Glomerular endothelial cell (primary cell): Measurements from ENCODE around the gene PPIP5K2. TPM values are rescaled to one million over a fixed set of nuclear protein-coding genes. Genes with fewer than 3 reads are reported as not detected.
"Not testable (repeated sequence)": the region's sequence is repeated elsewhere in the genome, so short reads cannot be mapped to it uniquely, and the experiment has no call there.

Experiments
- DNase-seq: peaks from one replicate; pipeline ENCODE4 v3.0.0-alpha.2; 2011; ENCODE audit warnings: low read depth, low spot score; ENCODE audit errors: extremely low read depth
- total RNA-seq: library from RNA; depleted of rRNA; stranded (reverse); fragments of >200 nt; gene quantifications from 2 replicates; pipeline ENCODE4 v1.2.3, GENCODE V29; 2015

The PPIP5K2 gene
- 25.3 and 34.7 TPM in 2 replicates for total RNA-seq

DNA sequence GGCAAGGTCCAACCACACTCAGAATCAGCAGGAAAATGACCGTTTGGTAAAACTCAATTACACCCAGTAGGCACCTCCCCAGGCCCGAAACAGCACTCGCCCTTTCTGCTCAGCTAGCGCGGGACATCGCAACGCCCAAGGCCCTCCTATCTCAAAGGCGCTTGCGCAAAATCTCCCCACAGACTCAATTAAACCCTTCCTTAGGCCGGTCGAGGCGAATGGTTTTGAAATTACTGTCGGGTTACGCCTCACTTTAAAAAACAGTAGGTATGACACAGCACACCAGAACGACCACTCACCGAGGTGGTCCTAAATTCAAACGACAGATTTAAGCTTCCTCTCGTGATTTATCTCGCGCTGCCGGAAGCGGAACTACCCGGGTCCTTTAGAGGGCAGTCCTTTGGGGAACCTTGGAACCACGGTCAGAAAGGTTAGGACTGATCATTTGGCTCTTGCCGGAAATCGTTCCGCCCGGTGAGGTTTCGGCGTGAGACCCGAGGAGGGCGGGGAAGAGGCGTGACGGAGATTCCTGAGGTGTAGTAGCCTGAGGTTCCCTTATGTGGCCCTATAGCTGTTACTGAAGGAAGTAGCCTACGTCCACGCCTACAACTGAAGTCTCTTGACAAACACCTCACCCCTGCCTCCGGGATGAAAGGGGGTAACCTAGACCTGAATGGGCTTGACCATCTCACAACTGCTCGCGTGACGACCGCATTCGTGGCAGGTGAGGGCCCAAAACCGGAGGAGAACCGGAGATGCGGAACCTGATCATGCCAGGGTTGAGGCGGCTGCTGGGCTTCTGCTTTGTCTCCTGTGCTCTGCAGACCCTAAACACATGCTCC lies at the start of gene PPIP5K2, which contains the start of gene GIN1:
PPIP5K2 (plus strand) TSS at position 537 of the 842 bp plus-strand sequence. CDS start 9,289 bp downstream, outside the sequence.
GIN1 (minus strand) TSS at position 374 of the 842 bp plus-strand sequence. CDS start 11,431 bp downstream, outside the sequence.
- DNase-seq, result peak; percentile 99

DNA sequence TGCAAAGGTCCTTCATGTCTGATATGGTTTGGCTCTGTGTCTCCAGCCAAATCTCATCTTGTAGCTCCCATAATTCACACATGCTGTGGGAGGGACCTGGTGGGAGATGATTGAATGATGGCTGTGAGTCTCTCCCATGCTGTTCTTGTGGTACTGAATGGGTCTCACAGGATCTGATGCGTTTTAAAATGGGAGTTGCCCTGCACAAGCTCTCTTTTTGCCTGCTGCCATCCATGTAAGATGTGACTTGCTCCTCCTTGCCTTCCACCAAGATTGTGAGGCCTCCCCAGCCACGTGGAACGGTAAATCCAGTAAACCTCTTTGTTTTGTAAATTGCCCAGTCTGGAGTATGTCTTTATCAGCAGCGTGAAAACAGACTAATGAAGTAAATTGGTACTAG lies 46.6 kb upstream of the PPIP5K2 start:
- not testable (repeated sequence) for DNase-seq

DNA sequence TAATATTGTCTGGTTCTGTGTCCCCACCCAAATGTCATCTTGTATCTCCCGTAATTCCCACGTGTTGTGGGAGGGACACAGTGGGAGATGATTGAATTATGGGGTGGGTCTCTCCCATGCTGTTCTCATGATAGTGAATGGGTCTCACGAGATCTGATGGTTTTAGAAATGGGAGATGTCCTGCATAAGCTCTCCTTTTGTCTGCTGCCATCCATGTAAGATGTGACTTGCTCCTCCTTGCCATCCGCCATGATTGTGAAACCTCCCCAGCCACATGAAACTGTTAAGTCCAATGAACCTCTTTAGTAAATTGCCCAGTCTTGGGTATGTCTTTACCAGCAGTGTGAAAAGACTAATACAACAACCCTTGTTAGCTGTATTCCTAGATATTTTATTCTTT lies 44.7 kb upstream of the PPIP5K2 start:
- DNase-seq, result no peak

- no peak for DNase-seq
Measured at GRCh38 chr5:103079796-103080195, 40.3 kb upstream of the PPIP5K2 start.

- DNase-seq, result no peak
Measured at GRCh38 chr5:103086547-103086946, 33.6 kb upstream of the PPIP5K2 start.

- no peak for DNase-seq
Measured at GRCh38 chr5:103089272-103089671, 30.8 kb upstream of the PPIP5K2 start.

GRCh38 chr5:103090791-103091190 lies 29.3 kb upstream of the PPIP5K2 start:
- no peak for DNase-seq

GRCh38 chr5:103092676-103093075 lies 27.4 kb upstream of the PPIP5K2 start:
- DNase-seq, result no peak

DNA sequence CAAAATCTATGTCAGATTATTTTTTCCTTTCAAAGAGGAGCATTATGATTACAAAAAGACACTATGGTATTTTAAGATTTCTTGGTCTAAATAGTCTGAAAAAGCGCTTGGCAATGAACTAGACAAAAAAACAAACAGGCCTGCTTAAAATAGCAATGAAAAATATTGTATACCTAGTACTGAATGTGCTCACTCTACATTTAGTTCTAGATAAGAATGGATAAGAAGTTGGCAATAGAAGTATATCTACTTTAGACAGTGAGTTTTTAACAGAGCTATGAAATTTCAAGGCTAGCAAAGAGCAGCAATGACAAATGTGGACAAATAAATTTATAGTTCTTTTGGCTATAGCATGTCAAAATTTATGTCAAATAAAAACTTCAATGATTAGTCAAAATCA lies 26.4 kb upstream of the PPIP5K2 start:
- no peak for DNase-seq

- DNase-seq, result no peak
Measured at GRCh38 chr5:103094737-103095136, 25.4 kb upstream of the PPIP5K2 start.

DNA sequence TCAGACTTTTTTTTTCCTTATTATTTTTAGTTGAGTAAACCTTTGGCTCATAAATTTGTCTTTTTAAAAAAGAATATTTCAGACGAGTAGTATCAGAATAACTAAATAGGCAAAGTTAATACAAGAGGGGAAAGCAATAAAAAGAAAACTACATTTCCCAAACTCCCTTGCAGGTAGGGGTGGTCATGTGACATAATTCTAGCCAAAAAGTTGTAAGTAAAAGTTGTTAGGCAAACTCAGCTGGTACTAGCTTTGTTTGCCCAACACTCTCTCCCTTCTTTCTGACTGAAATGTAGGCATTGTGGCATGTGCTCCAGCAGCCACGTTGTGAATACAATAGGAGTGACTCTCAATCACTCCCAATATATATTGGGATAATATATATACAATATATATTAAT lies 21.1 kb upstream of the PPIP5K2 start:
- no peak for DNase-seq

DNA sequence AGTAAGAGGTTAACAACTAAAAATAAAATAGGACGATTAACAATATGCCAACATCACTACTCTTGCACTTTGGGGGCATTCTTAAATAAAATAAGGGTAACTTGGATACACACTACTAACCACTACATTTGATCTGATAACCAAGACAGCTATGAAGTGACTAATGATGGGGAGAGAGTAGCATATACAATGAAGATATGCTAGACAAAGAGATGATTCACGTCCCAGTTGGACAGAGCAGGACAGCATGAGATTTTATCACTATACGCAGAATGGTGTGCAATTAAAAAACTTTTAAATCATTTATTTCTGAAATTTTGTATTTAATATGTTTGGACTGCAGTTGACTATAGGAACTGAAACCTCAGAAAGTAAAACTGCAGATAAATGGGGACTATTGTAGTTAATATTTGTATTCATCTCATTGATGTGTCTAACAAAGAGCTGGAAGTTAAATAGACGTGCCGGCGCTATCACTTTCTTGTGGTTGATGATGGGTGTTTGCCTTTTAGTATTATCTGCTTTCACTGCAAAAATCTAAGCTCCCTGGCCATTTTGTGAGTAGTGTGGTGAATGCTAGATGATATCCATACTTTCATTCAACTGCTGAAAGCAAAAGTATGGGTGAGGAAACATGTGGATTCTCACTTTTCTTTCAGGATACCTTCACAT lies 18.9 kb upstream of the PPIP5K2 start:
- no peak for DNase-seq

DNA sequence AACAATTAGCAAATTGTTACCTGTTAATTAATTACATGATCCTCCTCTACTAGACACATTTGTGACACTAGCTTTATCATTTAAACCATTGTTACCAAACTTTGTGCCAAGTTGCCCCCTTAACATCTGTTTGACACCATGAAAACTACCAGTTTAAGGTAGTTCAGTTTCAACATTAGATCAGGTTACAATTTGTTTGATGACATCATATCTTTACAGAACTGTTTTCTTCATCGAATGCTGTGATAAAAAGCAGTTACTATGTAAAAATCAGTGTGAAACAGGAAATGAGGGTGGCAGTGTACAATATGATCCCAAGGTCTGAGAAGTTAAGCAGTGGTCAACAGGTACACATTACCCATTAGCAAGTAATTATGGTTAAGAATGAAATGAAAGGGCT lies 17.9 kb upstream of the PPIP5K2 start:
- no peak for DNase-seq

GRCh38 chr5:103108086-103108485 lies 12.0 kb upstream of the PPIP5K2 start:
- DNase-seq, result no peak

DNA sequence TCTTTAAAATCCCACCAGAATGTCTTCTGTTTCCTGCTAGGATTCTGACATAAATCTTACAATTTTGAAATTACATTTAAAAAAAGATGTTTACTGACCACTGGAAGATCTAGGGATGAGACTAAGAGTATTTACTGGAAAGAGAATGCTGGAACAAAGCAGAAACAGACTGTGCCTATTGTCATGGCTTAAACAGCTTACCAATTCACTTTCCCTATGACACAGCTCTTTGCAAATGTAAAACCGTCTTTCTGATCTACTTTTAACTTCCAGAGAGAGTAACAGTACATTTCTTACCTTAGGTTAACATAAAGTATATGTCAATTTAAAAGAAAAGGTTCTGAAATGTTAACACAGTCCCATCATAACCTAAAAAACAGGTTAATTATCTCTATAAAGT lies 10.8 kb upstream of the PPIP5K2 start:
- DNase-seq, result no peak

DNA sequence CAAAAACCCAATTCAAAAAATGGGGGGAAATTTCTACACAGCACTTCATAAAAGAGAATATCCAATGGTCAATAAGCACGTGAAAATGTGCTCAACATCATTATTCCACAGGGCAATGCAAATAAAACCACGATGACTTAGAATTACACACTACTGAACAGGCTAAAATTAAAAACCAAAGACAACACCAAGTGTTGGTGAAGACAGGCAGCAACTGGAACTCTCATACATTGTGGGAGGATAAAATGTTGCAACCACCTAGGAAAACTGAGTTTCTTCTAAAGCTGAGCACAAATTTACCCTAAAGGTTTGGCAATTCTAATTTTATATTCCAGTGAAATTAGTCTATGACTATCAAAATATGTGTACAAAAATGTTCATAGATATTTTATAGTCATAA lies 9.7 kb upstream of the PPIP5K2 start:
- no peak for DNase-seq

DNA sequence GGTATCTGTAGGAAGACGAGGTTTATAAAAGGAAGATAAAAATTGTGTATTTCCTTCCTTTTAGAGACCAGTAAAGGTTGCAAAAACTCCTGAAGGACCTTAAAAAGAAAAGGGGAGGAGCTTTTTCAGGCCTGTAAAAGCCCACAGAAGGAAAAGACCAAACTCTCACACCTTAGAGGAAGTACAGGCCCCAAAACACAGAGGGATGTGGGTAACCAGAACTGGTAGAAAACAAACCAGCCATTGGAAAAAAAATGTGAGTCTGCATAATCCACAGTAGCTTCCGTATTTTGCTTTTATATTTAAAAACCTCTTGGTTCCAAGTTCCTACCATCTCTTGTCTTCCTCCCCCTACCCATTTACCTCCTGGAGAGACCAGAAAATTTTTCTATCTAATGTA lies 8.6 kb upstream of the PPIP5K2 start:
- DNase-seq, result no peak

DNA sequence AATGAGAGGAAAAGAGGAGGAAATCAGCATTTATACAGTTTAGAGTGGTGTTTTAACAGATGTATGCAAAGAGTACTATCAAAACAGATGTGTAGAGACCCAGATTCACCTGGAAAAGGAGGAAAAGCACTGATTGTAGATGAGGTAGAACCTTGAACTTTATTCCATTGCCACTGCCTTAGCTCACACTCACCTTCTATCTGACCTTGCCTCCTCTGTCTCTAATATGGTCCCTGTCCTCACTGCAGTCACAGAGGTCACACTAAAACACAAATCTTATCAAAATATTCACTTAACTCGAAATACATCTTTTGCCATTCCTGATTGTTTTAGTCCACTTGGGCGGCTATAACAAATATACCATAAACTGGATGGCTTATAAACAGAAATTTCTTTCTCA lies 7.2 kb upstream of the PPIP5K2 start:
- DNase-seq, result no peak

GRCh38 chr5:103114440-103114839 lies 5.7 kb upstream of the PPIP5K2 start:
- DNase-seq, result no peak

GRCh38 chr5:103117471-103117991 lies 2.6 kb upstream of the PPIP5K2 start:
- DNase-seq, result no peak

GRCh38 chr5:103119070-103119764 lies 884 bp upstream of the PPIP5K2 start:
- no peak for DNase-seq
